ENCODE results near the gene CLN5. TPM values are rescaled to one million over a fixed set of nuclear protein-coding genes. Genes with fewer than 3 reads are reported as not detected.
A peak's percentile ranks its signal among the peaks of the same experiment; 100 is the strongest.

CLN5 gene
- total and polyA plus RNA-seq, 12 donors: 10.5 to 22.3 (median 15.2) TPM

GRCh38 chr13:76976490-76976889 is 15.4 kb upstream of the CLN5 start:
- Histone ChIP-seq H3K36me3 (no peaks in the 10 kb centered on the region), H3K4me1 (peaks cover 0 to 16% (median 6%) of the 10 kb centered on the region in 9 donors), H3K27me3 (peaks cover 0 to 60% (median 18%) of the 10 kb centered on the region in 7 donors), H3K27ac (no peak overlapping the region), H3K9me3 (no peaks in the 10 kb centered on the region), H3K4me3 (no peak overlapping the region)
- intact Hi-C loops (cut with DNase I): loop anchor here in 1 of 10 donors (5.0 kb wide), 1 partner anchor 1104 kb away; no protein-coding TSS in a partner anchor
- ATAC-seq: no peak
- TF ChIP-seq, protein P1, sequence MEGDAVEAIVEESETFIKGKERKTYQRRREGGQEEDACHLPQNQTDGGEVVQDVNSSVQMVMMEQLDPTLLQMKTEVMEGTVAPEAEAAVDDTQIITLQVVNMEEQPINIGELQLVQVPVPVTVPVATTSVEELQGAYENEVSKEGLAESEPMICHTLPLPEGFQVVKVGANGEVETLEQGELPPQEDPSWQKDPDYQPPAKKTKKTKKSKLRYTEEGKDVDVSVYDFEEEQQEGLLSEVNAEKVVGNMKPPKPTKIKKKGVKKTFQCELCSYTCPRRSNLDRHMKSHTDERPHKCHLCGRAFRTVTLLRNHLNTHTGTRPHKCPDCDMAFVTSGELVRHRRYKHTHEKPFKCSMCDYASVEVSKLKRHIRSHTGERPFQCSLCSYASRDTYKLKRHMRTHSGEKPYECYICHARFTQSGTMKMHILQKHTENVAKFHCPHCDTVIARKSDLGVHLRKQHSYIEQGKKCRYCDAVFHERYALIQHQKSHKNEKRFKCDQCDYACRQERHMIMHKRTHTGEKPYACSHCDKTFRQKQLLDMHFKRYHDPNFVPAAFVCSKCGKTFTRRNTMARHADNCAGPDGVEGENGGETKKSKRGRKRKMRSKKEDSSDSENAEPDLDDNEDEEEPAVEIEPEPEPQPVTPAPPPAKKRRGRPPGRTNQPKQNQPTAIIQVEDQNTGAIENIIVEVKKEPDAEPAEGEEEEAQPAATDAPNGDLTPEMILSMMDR (IDR thresholded peaks at IDR 0.05): no peak
- no peak for DNase-seq
- WGBS, 2 donors: 60% methylated on average over 8 of the region's 8 CpGs

GRCh38 chr13:76976929-76977328 is 15.0 kb upstream of the CLN5 start:
- H3K36me3 ChIP-seq: no peaks in the 10 kb centered on the region
- H3K27ac ChIP-seq: no peak overlapping the region
- WGBS, 2 donors: 74 to 85% methylated on average over 5 of the region's 5 CpGs
- H3K9me3 ChIP-seq: no peaks in the 10 kb centered on the region
- intact Hi-C loops (cut with DNase I): loop anchor here in 1 of 10 donors (5.0 kb wide), 1 partner anchor 1105 kb away; no protein-coding TSS in a partner anchor
- H3K27me3 ChIP-seq: peaks cover 0 to 61% (median 19%) of the 10 kb centered on the region in 7 donors
- H3K4me3 ChIP-seq: no peak overlapping the region
- peaks cover 0 to 16% (median 6%) of the 10 kb centered on the region in 9 donors for H3K4me1 ChIP-seq
- ATAC-seq (no peak), DNase-seq (no peak)
- TF ChIP-seq, protein P1 (IDR thresholded peaks at IDR 0.05): no peak

DNA sequence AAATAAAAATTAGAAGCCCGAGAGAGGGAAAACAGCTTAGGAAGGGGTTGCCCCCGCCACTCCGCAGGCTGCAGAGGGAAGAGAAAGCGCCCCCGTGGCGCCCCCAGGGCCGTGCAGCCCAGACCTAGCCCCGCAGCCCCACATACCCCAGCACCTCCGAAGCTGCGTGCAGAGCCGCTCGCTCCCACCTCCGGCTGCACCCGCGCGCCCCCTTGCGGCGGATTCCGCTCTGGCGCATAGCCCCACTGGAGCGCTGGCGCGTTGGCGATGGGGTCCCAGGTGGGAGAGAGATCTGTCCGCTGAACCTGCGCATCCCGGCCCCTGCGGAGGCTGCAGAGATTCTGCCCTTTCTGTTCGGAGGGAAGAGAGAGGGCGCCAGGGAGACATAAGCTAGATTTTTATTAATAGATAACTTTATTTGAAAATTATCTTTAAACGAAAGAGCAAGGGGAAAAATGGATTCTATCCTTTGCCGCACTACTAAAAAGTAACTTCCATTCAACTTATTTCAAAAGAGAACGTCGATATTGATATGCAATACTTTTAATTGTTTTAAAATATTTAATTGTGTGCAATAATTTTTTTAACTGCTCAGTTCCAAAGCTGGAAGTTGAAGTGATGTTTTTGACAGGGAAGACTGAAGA is 11.7 kb upstream of the CLN5 start:
- TF ChIP-seq, protein P1 (IDR thresholded peaks at IDR 0.05): peak; percentile 89 to 99 (median 98)
- Histone ChIP-seq H3K36me3 (no peaks in the 10 kb centered on the region), H3K27me3 (peaks cover 0 to 42% (median 19%) of the 10 kb centered on the region in 7 donors), H3K27ac (no peak overlapping the region), H3K4me1 (peaks cover 0 to 11% (median 6%) of the 10 kb centered on the region in 9 donors), H3K4me3 (peak overlapping the region in 8 of 10 donors; percentile 12 to 43 (median 36)), H3K9me3 (no peaks in the 10 kb centered on the region)
- peak; percentile 92 to 99 (median 96) for ATAC-seq
- peak; percentile 76 to 87 for DNase-seq
- intact Hi-C loops (cut with DNase I): loop anchor here in 6 of 10 donors (5.0 to 10.0 kb wide), 4 partner anchors 155 to 1108 kb away; no protein-coding TSS in a partner anchor
- 4% methylated on average over 34 of the region's 34 CpGs for WGBS, 2 donors

GRCh38 chr13:76982061-76982460 is 9.8 kb upstream of the CLN5 start:
- no peak overlapping the region for H3K4me3 ChIP-seq
- 49 to 53% methylated on average over 6 of the region's 6 CpGs for WGBS, 2 donors
- TF ChIP-seq, protein P1 (IDR thresholded peaks at IDR 0.05): no peak
- H3K9me3 ChIP-seq: no peaks in the 10 kb centered on the region
- DNase-seq (no peak), ATAC-seq (no peak)
- H3K4me1 ChIP-seq: peaks cover 0 to 11% (median 6%) of the 10 kb centered on the region in 9 donors
- intact Hi-C loops (cut with DNase I): loop anchor here in 6 of 10 donors (5.0 to 10.0 kb wide), 4 partner anchors 157 to 1110 kb away; no protein-coding TSS in a partner anchor
- no peak overlapping the region for H3K27ac ChIP-seq
- peaks cover 0 to 40% (median 19%) of the 10 kb centered on the region in 7 donors for H3K27me3 ChIP-seq
- H3K36me3 ChIP-seq: no peaks in the 10 kb centered on the region

Data from heart right ventricle (tissue), 16 donors.